Measurements from ENCODE around the gene EXOC6B. TPM values are rescaled to one million over a fixed set of nuclear protein-coding genes. Genes with fewer than 3 reads are reported as not detected.

The EXOC6B gene
- total RNA-seq, 4 donors from 2014 or later, result 21.0 to 57.7 (median 36.1) TPM

- TF ChIP-seq POLR2A (IDR thresholded peaks at IDR 0.05), result no peak
- TF ChIP-seq CTCF (IDR thresholded peaks at IDR 0.05), result no peak
- Histone ChIP-seq H3K27ac (no peak overlapping the region), H3K4me1 (peaks cover 0 to 6% (median 0%) of the 10 kb centered on the region in 3 donors), H3K27me3 (no peaks in the 10 kb centered on the region), H3K4me3 (no peak overlapping the region), H3K9me3 (no peaks in the 10 kb centered on the region), H3K36me3 (no peaks in the 10 kb centered on the region)
- 81 to 82% methylated on average over 5 of the region's 5 CpGs for WGBS, 2 donors
- intact Hi-C loops (cut with DNase I), result no loop called here
- no peak for DNase-seq
Measured at GRCh38 chr2:72415781-72416475, 409.9 kb downstream of the EXOC6B start.

GRCh38 chr2:72415241-72415661, 410.6 kb downstream of the EXOC6B start:
- no peak for DNase-seq
- no peak overlapping the region for H3K4me3 ChIP-seq
- 78 to 81% methylated on average over 2 of the region's 2 CpGs for WGBS, 2 donors
- intact Hi-C loops (cut with DNase I), result no loop called here
- TF ChIP-seq CTCF (IDR thresholded peaks at IDR 0.05) (no peak), POLR2A (IDR thresholded peaks at IDR 0.05) (no peak)
- no peaks in the 10 kb centered on the region for H3K36me3 ChIP-seq
- H3K4me1 ChIP-seq, result peaks cover 0 to 6% (median 0%) of the 10 kb centered on the region in 3 donors
- no peaks in the 10 kb centered on the region for H3K9me3 ChIP-seq
- no peaks in the 10 kb centered on the region for H3K27me3 ChIP-seq
- H3K27ac ChIP-seq, result no peak overlapping the region

- Histone ChIP-seq H3K27me3 (no peaks in the 10 kb centered on the region), H3K4me3 (no peak overlapping the region), H3K27ac (peak overlapping the region in 1 of 4 donors; percentile 10), H3K4me1 (peaks cover 0 to 6% (median 0%) of the 10 kb centered on the region in 3 donors), H3K9me3 (no peaks in the 10 kb centered on the region), H3K36me3 (no peaks in the 10 kb centered on the region)
- no peak for TF ChIP-seq CTCF (IDR thresholded peaks at IDR 0.05)
- TF ChIP-seq POLR2A (IDR thresholded peaks at IDR 0.05), result no peak
- DNase-seq, result no peak
- WGBS, 2 donors, result 50 to 59% methylated on average over 2 of the region's 2 CpGs
- intact Hi-C loops (cut with DNase I), result no loop called here
Measured at GRCh38 chr2:72414137-72414760, 411.6 kb downstream of the EXOC6B start.

- WGBS, 2 donors, result 83 to 94% methylated on average over 1 of the region's 1 CpG
Measured at GRCh38 chr2:72413716-72414115, 412.1 kb downstream of the EXOC6B start.

More at GRCh38 chr2:72413716-72414115, 412.1 kb downstream of the EXOC6B start:
- Histone ChIP-seq H3K4me3 (no peak overlapping the region), H3K27me3 (no peaks in the 10 kb centered on the region), H3K9me3 (no peaks in the 10 kb centered on the region), H3K27ac (peak overlapping the region in 1 of 4 donors; percentile 9), H3K36me3 (no peaks in the 10 kb centered on the region), H3K4me1 (peaks cover 0 to 6% (median 0%) of the 10 kb centered on the region in 3 donors)
- intact Hi-C loops (cut with DNase I), result no loop called here
- no peak for DNase-seq
- TF ChIP-seq CTCF (IDR thresholded peaks at IDR 0.05) (no peak), POLR2A (IDR thresholded peaks at IDR 0.05) (no peak)

Measured in esophagus squamous epithelium (tissue), 5 donors.